AG20443 (cell line): ENCODE results near the gene NFIA.

ENCODE experiments used
- DNase-seq: peaks from one replicate; pipeline ENCODE4 v3.0.0; 2012; ENCODE audit warnings: low spot score, mixed read lengths

Gene NFIA

GRCh38 chr1:61395146-61395800 lies 312.9 kb downstream of the NFIA start:
- no peak for DNase-seq

- no peak for DNase-seq
Observed at GRCh38 chr1:61397495-61397894, 315.1 kb downstream of the NFIA start.

GRCh38 chr1:61397935-61398334 lies 315.6 kb downstream of the NFIA start:
- DNase-seq = no peak

GRCh38 chr1:61399199-61399598 lies 316.8 kb downstream of the NFIA start:
- no peak for DNase-seq

GRCh38 chr1:61400131-61400770 lies 317.9 kb downstream of the NFIA start:
- DNase-seq = no peak

GRCh38 chr1:61400997-61401396 lies 318.6 kb downstream of the NFIA start:
- no peak for DNase-seq

- no peak for DNase-seq
Observed at GRCh38 chr1:61403679-61404596, 321.6 kb downstream of the NFIA start.

GRCh38 chr1:61404597-61405376 lies 322.4 kb downstream of the NFIA start:
- DNase-seq = no peak

- DNase-seq = no peak
Observed at GRCh38 chr1:61406467-61406866, 324.1 kb downstream of the NFIA start.

- DNase-seq = no peak
Observed at GRCh38 chr1:61412601-61413000, 330.2 kb downstream of the NFIA start.

GRCh38 chr1:61419196-61419595 lies 336.8 kb downstream of the NFIA start:
- no peak for DNase-seq

- no peak for DNase-seq
Observed at GRCh38 chr1:61419657-61420056, 337.3 kb downstream of the NFIA start.

GRCh38 chr1:61420243-61420642 lies 337.9 kb downstream of the NFIA start:
- no peak for DNase-seq

- DNase-seq = no peak
Observed at GRCh38 chr1:61420909-61421835, 338.8 kb downstream of the NFIA start.

GRCh38 chr1:61423643-61424042 lies 341.3 kb downstream of the NFIA start:
- DNase-seq = no peak

- DNase-seq = no peak
Observed at GRCh38 chr1:61424382-61424781, 342.0 kb downstream of the NFIA start.

- DNase-seq = no peak
Observed at GRCh38 chr1:61425040-61425439, 342.7 kb downstream of the NFIA start.

GRCh38 chr1:61426254-61426653 lies 343.9 kb downstream of the NFIA start:
- DNase-seq = no peak

- no peak for DNase-seq
Observed at GRCh38 chr1:61426885-61427284, 344.5 kb downstream of the NFIA start.

- DNase-seq = no peak
Observed at GRCh38 chr1:61427510-61427909, 345.1 kb downstream of the NFIA start.

GRCh38 chr1:61428146-61428545 lies 345.8 kb downstream of the NFIA start:
- DNase-seq = peak; percentile 48
